Measurements from ENCODE around the gene ART4.

GRCh38 chr12:14811486-14811885 is 31.8 kb downstream of the ART4 start:
- TF ChIP-seq, protein P1, sequence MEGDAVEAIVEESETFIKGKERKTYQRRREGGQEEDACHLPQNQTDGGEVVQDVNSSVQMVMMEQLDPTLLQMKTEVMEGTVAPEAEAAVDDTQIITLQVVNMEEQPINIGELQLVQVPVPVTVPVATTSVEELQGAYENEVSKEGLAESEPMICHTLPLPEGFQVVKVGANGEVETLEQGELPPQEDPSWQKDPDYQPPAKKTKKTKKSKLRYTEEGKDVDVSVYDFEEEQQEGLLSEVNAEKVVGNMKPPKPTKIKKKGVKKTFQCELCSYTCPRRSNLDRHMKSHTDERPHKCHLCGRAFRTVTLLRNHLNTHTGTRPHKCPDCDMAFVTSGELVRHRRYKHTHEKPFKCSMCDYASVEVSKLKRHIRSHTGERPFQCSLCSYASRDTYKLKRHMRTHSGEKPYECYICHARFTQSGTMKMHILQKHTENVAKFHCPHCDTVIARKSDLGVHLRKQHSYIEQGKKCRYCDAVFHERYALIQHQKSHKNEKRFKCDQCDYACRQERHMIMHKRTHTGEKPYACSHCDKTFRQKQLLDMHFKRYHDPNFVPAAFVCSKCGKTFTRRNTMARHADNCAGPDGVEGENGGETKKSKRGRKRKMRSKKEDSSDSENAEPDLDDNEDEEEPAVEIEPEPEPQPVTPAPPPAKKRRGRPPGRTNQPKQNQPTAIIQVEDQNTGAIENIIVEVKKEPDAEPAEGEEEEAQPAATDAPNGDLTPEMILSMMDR (IDR thresholded peaks at IDR 0.05; ENCODE audit: extremely low read depth in 1 of 2, insufficient read depth in 1 of 2, low read depth in 1 of 2, low read length in 2 of 2): no peak
- no peak for TF ChIP-seq POLR2A (IDR thresholded peaks at IDR 0.05; ENCODE audit: low read depth, low read length)
- no peak for TF ChIP-seq EZH2 (IDR thresholded peaks at IDR 0.05; ENCODE audit: borderline replicate concordance, low read depth, low read length, severe bottlenecking)
- TF ChIP-seq, protein P2, sequence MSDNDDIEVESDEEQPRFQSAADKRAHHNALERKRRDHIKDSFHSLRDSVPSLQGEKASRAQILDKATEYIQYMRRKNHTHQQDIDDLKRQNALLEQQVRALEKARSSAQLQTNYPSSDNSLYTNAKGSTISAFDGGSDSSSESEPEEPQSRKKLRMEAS (IDR thresholded peaks at IDR 0.05; ENCODE audit: insufficient read depth, insufficient read length): no peak
- no peak for TF ChIP-seq POLR2AphosphoS5 (IDR thresholded peaks at IDR 0.05; ENCODE audit: insufficient read depth, low read depth, low read length)
- TF ChIP-seq MYC (IDR thresholded peaks at IDR 0.05; ENCODE audit: low read depth, low read length): no peak
- no peak for TF ChIP-seq JUN (IDR thresholded peaks at IDR 0.05; ENCODE audit: borderline replicate concordance, insufficient read depth, insufficient read length, low read depth)
